AG09319 (cell line): ENCODE measurements around the gene UBQLNL.

ENCODE experiments used
- DNase-seq: peaks from one replicate; pipeline ENCODE4 v3.0.0-alpha.2; 2010; ENCODE audit warnings: low read depth; ENCODE audit errors: extremely low read depth
- TF ChIP-seq, protein P1 (sequence below): IDR thresholded peaks from 2 replicates; pipeline ENCODE4 v1.5.1; 2011; ENCODE audit warnings: low read depth, mild to moderate bottlenecking, inconsistent platforms, low read length, moderate library complexity

UBQLNL gene

DNA sequence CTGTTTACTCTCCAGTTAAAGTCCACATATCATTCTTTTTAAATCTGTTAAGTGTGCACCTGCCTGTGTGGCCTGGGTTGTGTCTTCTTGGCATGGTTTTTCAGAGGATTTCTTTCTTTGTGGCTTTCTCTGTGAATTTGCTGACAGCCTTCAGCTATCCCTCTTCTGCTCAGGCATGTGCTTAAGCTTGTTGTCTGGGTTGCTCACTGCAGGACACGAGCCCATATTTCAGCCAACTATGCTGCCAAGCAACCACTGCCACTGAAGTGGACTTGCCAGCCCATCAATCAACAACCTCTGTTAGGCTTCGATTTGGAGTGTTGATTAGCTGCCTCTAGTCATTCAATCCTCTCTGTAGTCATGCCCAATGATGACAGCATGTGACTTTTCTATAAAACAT, 49.0 kb downstream of the UBQLNL start:
- TF ChIP-seq, protein P1, sequence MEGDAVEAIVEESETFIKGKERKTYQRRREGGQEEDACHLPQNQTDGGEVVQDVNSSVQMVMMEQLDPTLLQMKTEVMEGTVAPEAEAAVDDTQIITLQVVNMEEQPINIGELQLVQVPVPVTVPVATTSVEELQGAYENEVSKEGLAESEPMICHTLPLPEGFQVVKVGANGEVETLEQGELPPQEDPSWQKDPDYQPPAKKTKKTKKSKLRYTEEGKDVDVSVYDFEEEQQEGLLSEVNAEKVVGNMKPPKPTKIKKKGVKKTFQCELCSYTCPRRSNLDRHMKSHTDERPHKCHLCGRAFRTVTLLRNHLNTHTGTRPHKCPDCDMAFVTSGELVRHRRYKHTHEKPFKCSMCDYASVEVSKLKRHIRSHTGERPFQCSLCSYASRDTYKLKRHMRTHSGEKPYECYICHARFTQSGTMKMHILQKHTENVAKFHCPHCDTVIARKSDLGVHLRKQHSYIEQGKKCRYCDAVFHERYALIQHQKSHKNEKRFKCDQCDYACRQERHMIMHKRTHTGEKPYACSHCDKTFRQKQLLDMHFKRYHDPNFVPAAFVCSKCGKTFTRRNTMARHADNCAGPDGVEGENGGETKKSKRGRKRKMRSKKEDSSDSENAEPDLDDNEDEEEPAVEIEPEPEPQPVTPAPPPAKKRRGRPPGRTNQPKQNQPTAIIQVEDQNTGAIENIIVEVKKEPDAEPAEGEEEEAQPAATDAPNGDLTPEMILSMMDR: no peak
- no peak for DNase-seq
